K562 (cell line): ENCODE data around the gene EZH1. TPM values are rescaled to one million over a fixed set of nuclear protein-coding genes. Genes with fewer than 3 reads are reported as not detected.
A peak's percentile ranks its signal among the peaks of the same experiment; 100 is the strongest.

ENCODE experiments used
- CHCHD3 ChIP-seq: fragments of 250-450 bp; sonication (Bioruptor Pico); IDR thresholded peaks from 2 replicates; pipeline ENCODE4 v2.1.2; 2022; ENCODE audit warnings: mild to moderate bottlenecking
- CTBP1 ChIP-seq: fragments of 450-650 bp; IDR thresholded peaks from 2 replicates; pipeline ENCODE4 v1.6.1; 2016; ENCODE audit warnings: borderline replicate concordance
- ETS2 ChIP-seq: IDR thresholded peaks from 2 replicates; pipeline ENCODE4 v1.6.1; 2016; ENCODE audit warnings: borderline replicate concordance, missing genetic modification characterization, mild to moderate bottlenecking, moderate library complexity, missing compliant biosample characterization; ENCODE audit not compliant: poor library complexity, severe bottlenecking
- NBN ChIP-seq: fragments of 450-650 bp; IDR thresholded peaks from 2 replicates; pipeline ENCODE4 v1.6.1; 2016; ENCODE audit warnings: low read depth, mild to moderate bottlenecking
- NEUROD1 ChIP-seq: fragments of 150-350 bp; IDR thresholded peaks from 2 replicates; pipeline ENCODE4 v1.6.1; 2014; ENCODE audit warnings: borderline replicate concordance, low read length, low read depth; ENCODE audit not compliant: partially characterized antibody
- POLR2G ChIP-seq: fragments of 200-400 bp; formaldehyde crosslinking; IDR thresholded peaks from 2 replicates; pipeline ENCODE4 v1.6.1; 2017; ENCODE audit warnings: low read depth, mild to moderate bottlenecking, antibody characterized with exemption, low read length, moderate library complexity
- RBBP5 ChIP-seq: fragments of 200-600 bp; sonication (generic); IDR thresholded peaks from 2 replicates; pipeline ENCODE4 v1.6.1; 2012; ENCODE audit warnings: borderline replicate concordance, mild to moderate bottlenecking, low read length, control low read depth, inconsistent platforms; ENCODE audit not compliant: insufficient read depth, poor library complexity, severe bottlenecking
- SAP30 ChIP-seq: fragments of 200-600 bp; sonication (generic); IDR thresholded peaks from 2 replicates; pipeline ENCODE4 v1.6.1; 2012; ENCODE audit warnings: borderline replicate concordance, low read depth, mild to moderate bottlenecking, moderate library complexity, low read length, control low read depth, inconsistent platforms; ENCODE audit not compliant: insufficient read depth, poor library complexity, severe bottlenecking
- SMAD1 ChIP-seq: fragments of 150-350 bp; IDR thresholded peaks from 2 replicates; pipeline ENCODE4 v1.6.1; 2014; ENCODE audit warnings: low read length, low read depth; ENCODE audit not compliant: partially characterized antibody
- ZFX ChIP-seq: sonication (generic); formaldehyde crosslinking; IDR thresholded peaks from 2 replicates; pipeline ENCODE4 v1.8.0; 2022; ENCODE audit warnings: mild to moderate bottlenecking, missing genetic modification reagents, moderate library complexity
- ZNF507 ChIP-seq: conservative IDR thresholded peaks from 2 replicates; pipeline ENCODE4 v1.6.1; 2017; ENCODE audit warnings: missing genetic modification characterization, missing compliant biosample characterization
- ZNF551 ChIP-seq: fragments of 250-450 bp; sonication (Bioruptor Pico); IDR thresholded peaks from 2 replicates; pipeline ENCODE4 v1.5.0; 2021; ENCODE audit warnings: mild to moderate bottlenecking, moderate library complexity
- ZNF707 ChIP-seq: fragments of 250-450 bp; sonication (Bioruptor Pico); conservative IDR thresholded peaks from 2 replicates; pipeline ENCODE4 v1.8.0; 2022; ENCODE audit warnings: inconsistent platforms, mild to moderate bottlenecking, moderate library complexity
- polyA plus RNA-seq, 8 experiments: library from polyadenylated mRNA; depleted of rRNA in 4 of 8; stranded (reverse) in 5 of 8; unstranded in 3 of 8; fragments of >200 nt; fragmentation: Nextera tagmentation in 2 of 8; fragmentation: Illumina TruSeq in 1 of 8; extraction: Ambion mirVana in 2 of 8; extraction: Trizol in 1 of 8; gene quantifications; 2 replicates each; pipeline versions ENCODE4 v1.2.1 to v1.2.3, GENCODE V29; 2011 to 2014; ENCODE audit warnings: inconsistent platforms in 1 of 8, missing spikeins in 1 of 8
- total RNA-seq, 7 experiments: library from RNA; depleted of rRNA in 6 of 7; stranded (reverse); fragments of >200 nt in 6 of 7; fragmentation: Illumina TruSeq in 2 of 7; extraction: Trizol in 2 of 7; gene quantifications; 2 replicates each; pipeline versions ENCODE4 v1.2.1 to v1.2.3, GENCODE V29; 2011 to 2021; ENCODE audit warnings: low replicate concordance in 1 of 7
- TF ChIP-seq, protein P1 (sequence below): sonication (generic); formaldehyde crosslinking; IDR thresholded peaks from 2 replicates; pipeline ENCODE4 v1.8.0; 2022; ENCODE audit warnings: missing genetic modification reagents, mild to moderate bottlenecking, borderline replicate concordance
- TF ChIP-seq, protein P2 (sequence below): fragments of 450-650 bp; IDR thresholded peaks from 2 replicates; pipeline ENCODE4 v1.6.1; 2016; ENCODE audit warnings: antibody characterized with exemption
- TF ChIP-seq, protein P3 (sequence below): conservative IDR thresholded peaks from 2 replicates; pipeline ENCODE4 v1.6.1; 2011; ENCODE audit warnings: low read depth, mild to moderate bottlenecking, low read length; ENCODE audit not compliant: control insufficient read depth
- TF ChIP-seq, protein P4 (sequence below): sonication (generic); formaldehyde crosslinking; IDR thresholded peaks from 2 replicates; pipeline ENCODE4 v1.9.0; 2022; ENCODE audit warnings: mild to moderate bottlenecking, missing genetic modification reagents
- TF ChIP-seq, protein P5 (sequence below): fragments of 250-450 bp; sonication (Bioruptor Pico); IDR thresholded peaks from 2 replicates; pipeline ENCODE4 v1.8.0; 2021; ENCODE audit warnings: moderate library complexity, mild to moderate bottlenecking, inconsistent platforms

The EZH1 gene
- total and polyA plus RNA-seq, 9 of the 15 experiments (the other 6 are each of a cell fraction or from before 2014, with no cell fraction given): 8.6 to 40.8 (median 22.9) TPM

DNA sequence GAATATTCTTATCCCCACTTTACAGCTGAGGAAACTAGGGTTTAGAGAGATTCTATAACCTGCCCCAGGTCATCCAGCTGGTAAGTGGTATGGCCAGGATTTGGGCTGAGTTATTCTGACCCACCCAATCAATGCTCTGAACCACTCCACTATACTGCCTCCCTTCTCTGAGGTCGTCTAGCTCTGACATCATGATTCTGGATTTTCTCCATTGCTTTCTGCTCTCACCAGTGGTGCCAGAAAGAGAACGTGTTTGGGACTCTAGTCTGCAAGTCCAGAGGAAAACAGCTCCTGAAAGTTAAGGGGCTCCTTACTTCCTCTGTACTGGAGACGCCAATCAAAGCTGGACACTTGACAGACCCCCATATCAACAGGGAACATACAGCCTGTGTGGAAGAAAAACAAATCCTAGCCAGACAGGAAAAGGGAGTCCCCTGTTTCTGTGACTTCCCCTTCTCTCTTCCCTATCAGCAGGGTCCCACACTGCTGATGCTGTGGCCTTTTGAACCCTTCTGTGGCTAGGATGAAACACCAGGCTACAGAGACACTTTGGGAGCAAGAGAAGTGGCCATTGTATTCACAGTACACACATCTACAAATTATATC lies 6.0 kb upstream of the EZH1 start (continued):
- TF ChIP-seq, protein P1, sequence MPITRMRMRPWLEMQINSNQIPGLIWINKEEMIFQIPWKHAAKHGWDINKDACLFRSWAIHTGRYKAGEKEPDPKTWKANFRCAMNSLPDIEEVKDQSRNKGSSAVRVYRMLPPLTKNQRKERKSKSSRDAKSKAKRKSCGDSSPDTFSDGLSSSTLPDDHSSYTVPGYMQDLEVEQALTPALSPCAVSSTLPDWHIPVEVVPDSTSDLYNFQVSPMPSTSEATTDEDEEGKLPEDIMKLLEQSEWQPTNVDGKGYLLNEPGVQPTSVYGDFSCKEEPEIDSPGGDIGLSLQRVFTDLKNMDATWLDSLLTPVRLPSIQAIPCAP (CRISPR knock-in tag): no peak
- TF ChIP-seq, protein P2, sequence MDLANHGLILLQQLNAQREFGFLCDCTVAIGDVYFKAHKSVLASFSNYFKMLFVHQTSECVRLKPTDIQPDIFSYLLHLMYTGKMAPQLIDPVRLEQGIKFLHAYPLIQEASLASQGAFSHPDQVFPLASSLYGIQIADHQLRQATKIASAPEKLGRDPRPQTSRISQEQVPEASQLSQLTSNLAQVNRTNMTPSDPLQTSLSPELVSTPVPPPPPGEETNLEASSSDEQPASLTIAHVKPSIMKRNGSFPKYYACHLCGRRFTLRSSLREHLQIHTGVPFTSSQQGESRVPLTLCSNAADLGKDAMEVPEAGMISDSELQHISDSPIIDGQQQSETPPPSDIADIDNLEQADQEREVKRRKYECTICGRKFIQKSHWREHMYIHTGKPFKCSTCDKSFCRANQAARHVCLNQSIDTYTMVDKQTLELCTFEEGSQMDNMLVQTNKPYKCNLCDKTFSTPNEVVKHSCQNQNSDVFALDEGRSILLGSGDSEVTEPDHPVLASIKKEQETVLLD: peak; percentile 28; the same call in 1 of the 2 replicates
- TF ChIP-seq SMAD1 (no peak), CHCHD3 (CRISPR knock-in tag) (no peak), SAP30 (no peak), CTBP1 (peak; percentile 80), ZNF507 (tag) (no peak), NEUROD1 (no peak), ZNF551 (no peak), ZFX (CRISPR knock-in tag) (no peak), NBN (0 out of 2 replicates have a peak, but pooled peaks have one; percentile 32), POLR2G (no peak), ETS2 (tag) (no peak), ZNF707 (CRISPR knock-in tag) (no peak), RBBP5 (no peak)
- TF ChIP-seq, protein P3, sequence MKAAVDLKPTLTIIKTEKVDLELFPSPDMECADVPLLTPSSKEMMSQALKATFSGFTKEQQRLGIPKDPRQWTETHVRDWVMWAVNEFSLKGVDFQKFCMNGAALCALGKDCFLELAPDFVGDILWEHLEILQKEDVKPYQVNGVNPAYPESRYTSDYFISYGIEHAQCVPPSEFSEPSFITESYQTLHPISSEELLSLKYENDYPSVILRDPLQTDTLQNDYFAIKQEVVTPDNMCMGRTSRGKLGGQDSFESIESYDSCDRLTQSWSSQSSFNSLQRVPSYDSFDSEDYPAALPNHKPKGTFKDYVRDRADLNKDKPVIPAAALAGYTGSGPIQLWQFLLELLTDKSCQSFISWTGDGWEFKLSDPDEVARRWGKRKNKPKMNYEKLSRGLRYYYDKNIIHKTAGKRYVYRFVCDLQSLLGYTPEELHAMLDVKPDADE: no peak; the same call in 1 of the 2 replicates
- TF ChIP-seq, protein P4, sequence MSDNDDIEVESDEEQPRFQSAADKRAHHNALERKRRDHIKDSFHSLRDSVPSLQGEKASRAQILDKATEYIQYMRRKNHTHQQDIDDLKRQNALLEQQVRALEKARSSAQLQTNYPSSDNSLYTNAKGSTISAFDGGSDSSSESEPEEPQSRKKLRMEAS: no peak
- TF ChIP-seq, protein P5, sequence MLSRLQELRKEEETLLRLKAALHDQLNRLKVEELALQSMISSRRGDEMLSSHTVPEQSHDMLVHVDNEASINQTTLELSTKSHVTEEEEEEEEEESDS (CRISPR knock-in tag): no peak
